A673 (cell line): ENCODE measurements around the gene SEMA5A. TPM values are rescaled to one million over a fixed set of nuclear protein-coding genes. Genes with fewer than 3 reads are reported as not detected.

ENCODE experiments used
- BruUV-seq: library from RNA; stranded (reverse); fragments of 400-500 nt; replicated peaks from 2 replicates; lab custom pipeline; 2021; lab: Mats Ljungman, UMichigan
- CTCF ChIA-PET: fragments of 300-600 bp; sonication (Branson Sonifier 250); formaldehyde crosslinking; loops from one replicate; lab custom pipeline; 2022; ENCODE audit warnings: antibody characterized with exemption; lab: Charles Lee
- POLR2A ChIA-PET: fragments of 300-600 bp; sonication (Branson Sonifier 250); formaldehyde crosslinking; loops from one replicate; lab custom pipeline; 2022; ENCODE audit warnings: antibody characterized with exemption; ENCODE audit not compliant: low non-redundant PET; lab: Charles Lee
- DNase-seq: peaks from one replicate; pipeline ENCODE4 v3.0.0-alpha.2; 2015; ENCODE audit warnings: low spot score
- H3K27ac ChIP-seq: fragments of 200-600 bp; sonication (generic); 2 replicates; pipeline ENCODE4 v1.5.1; 2016; ENCODE audit warnings: mixed run types, low read depth, mild to moderate bottlenecking, mixed read lengths, antibody characterized with exemption, low read length; ENCODE audit not compliant: poor library complexity, severe bottlenecking
- H3K27me3 ChIP-seq: fragments of 200-600 bp; sonication (generic); replicated peaks from 2 replicates; pipeline ENCODE4 v1.6.1; 2017; ENCODE audit warnings: mixed run types, low read depth, mild to moderate bottlenecking, mixed read lengths, antibody characterized with exemption, low read length; ENCODE audit not compliant: insufficient read depth, poor library complexity
- H3K36me3 ChIP-seq: fragments of 200-600 bp; sonication (generic); 2 replicates; pipeline ENCODE4 v1.6.1; 2016; ENCODE audit warnings: mixed run types, mild to moderate bottlenecking, mixed read lengths, antibody characterized with exemption, low read length; ENCODE audit not compliant: insufficient read depth, poor library complexity, severe bottlenecking
- H3K4me1 ChIP-seq: fragments of 200-600 bp; sonication (generic); 2 replicates; pipeline ENCODE4 v1.6.1; 2017; ENCODE audit warnings: mixed run types, mild to moderate bottlenecking, mixed read lengths, antibody characterized with exemption, low read length; ENCODE audit not compliant: insufficient read depth, poor library complexity, severe bottlenecking
- H3K4me3 ChIP-seq: fragments of 200-600 bp; sonication (generic); 2 replicates; pipeline ENCODE4 v1.5.1; 2016; ENCODE audit warnings: low read depth, mixed run types, mild to moderate bottlenecking, mixed read lengths, low read length; ENCODE audit not compliant: poor library complexity, severe bottlenecking
- H3K9me3 ChIP-seq: fragments of 200-600 bp; sonication (generic); 2 replicates; pipeline ENCODE4 v1.6.1; 2016; ENCODE audit warnings: mixed run types, low read depth, mild to moderate bottlenecking, mixed read lengths, antibody characterized with exemption, low read length; ENCODE audit not compliant: poor library complexity, severe bottlenecking
- CTCF ChIP-seq: fragments of 300-800, 200-600 bp; sonication (generic); conservative IDR thresholded peaks from 2 replicates; pipeline ENCODE4 v1.5.1; 2017; ENCODE audit warnings: low read depth, mild to moderate bottlenecking, antibody characterized with exemption, low read length, moderate library complexity, mixed read lengths
- EZH2 ChIP-seq: fragments of 200-600 bp; sonication (generic); IDR thresholded peaks from 2 replicates; pipeline ENCODE4 v1.6.1; 2017; ENCODE audit warnings: borderline replicate concordance, low read depth, mild to moderate bottlenecking, mixed read lengths, antibody characterized with exemption, low read length; ENCODE audit not compliant: poor library complexity, severe bottlenecking
- intact Hi-C: fragments of 100-400 bp; cut with micrococcal nuclease; formaldehyde crosslinking; loops from one replicate; pipeline ENCODE4 v1.10.0; 2022; ENCODE audit not compliant: unreplicated experiment
- total RNA-seq: library from RNA; stranded (reverse); gene quantifications from 2 replicates; pipeline ENCODE4 v1.2.3, GENCODE V29; 2021

SEMA5A gene
- total RNA-seq, 1 experiment from 2014 or later = 0.17 TPM

GRCh38 chr5:9557696-9558095 is 11.8 kb upstream of the SEMA5A start:
- no peak for DNase-seq
- H3K4me1 ChIP-seq = no peaks in the 10 kb centered on the region
- TF ChIP-seq EZH2 (no peak), CTCF (no peak)
- BruUV-seq = no TSS peak
- CTCF ChIA-PET = no interaction called here
- H3K27me3 ChIP-seq = no peaks in the 10 kb centered on the region
- POLR2A ChIA-PET = no interaction called here
- no peak overlapping the region for H3K27ac ChIP-seq
- H3K9me3 ChIP-seq = no peaks in the 10 kb centered on the region
- intact Hi-C loops = no loop called here
- no peak overlapping the region for H3K4me3 ChIP-seq
- no peaks in the 10 kb centered on the region for H3K36me3 ChIP-seq

- BruUV-seq = no TSS peak
- Histone ChIP-seq H3K27ac (no peak overlapping the region), H3K27me3 (no peaks in the 10 kb centered on the region), H3K4me3 (no peak overlapping the region), H3K9me3 (no peaks in the 10 kb centered on the region), H3K4me1 (no peaks in the 10 kb centered on the region), H3K36me3 (no peaks in the 10 kb centered on the region)
- POLR2A ChIA-PET = no interaction called here
- intact Hi-C loops = no loop called here
- CTCF ChIA-PET = no interaction called here
- DNase-seq = no peak
- TF ChIP-seq EZH2 (no peak), CTCF (no peak)
Observed at GRCh38 chr5:9555961-9556360, 10.1 kb upstream of the SEMA5A start.

- no peak overlapping the region for H3K4me3 ChIP-seq
- H3K27me3 ChIP-seq = no peaks in the 10 kb centered on the region
- no peaks in the 10 kb centered on the region for H3K4me1 ChIP-seq
- H3K36me3 ChIP-seq = no peaks in the 10 kb centered on the region
- CTCF ChIA-PET = no interaction called here
- POLR2A ChIA-PET = no interaction called here
- no peak for TF ChIP-seq EZH2
- TF ChIP-seq CTCF = no peak
- H3K27ac ChIP-seq = no peak overlapping the region
- BruUV-seq = no TSS peak
- intact Hi-C loops = no loop called here
- no peaks in the 10 kb centered on the region for H3K9me3 ChIP-seq
- no peak for DNase-seq
Observed at GRCh38 chr5:9554122-9554521, 8.2 kb upstream of the SEMA5A start.
